GM12865 (cell line): Measurements from ENCODE around the gene C1S.

Experiments
- DNase-seq: peaks from one replicate; pipeline ENCODE4 v3.0.0; 2010; ENCODE audit warnings: low read depth
- H3K4me3 ChIP-seq: 2 replicates; pipeline ENCODE4 v1.5.1; 2011; ENCODE audit warnings: mild to moderate bottlenecking, low read depth, low read length, control low read depth
- CTCF ChIP-seq: IDR thresholded peaks from 2 replicates; pipeline ENCODE4 v1.5.1; 2011; ENCODE audit warnings: low read length, control low read depth, low read depth, inconsistent platforms; ENCODE audit not compliant: insufficient read depth; ENCODE audit errors: missing control alignments

The C1S gene

DNA sequence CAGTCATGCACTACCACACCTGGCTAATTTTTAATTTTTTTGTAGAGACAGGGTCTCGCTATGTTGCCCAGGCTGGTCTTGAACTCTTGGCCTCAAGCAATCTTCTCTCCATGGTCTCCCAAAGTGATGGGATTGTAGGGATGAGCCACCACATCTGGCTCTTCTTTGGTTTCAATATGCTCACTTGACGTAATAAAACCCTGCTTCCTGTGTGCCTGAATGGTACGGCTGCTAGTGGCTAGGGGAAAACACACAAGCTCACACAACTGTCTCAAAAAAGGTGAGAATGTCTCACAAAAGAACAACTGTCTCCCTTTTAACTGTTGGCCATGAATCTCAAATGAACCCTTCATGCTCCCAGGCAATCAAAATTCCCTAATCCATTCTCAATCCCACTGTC lies 15.0 kb downstream of the C1S start:
- no peak for TF ChIP-seq CTCF

GRCh38 chr12:7075939-7076338 lies 15.4 kb downstream of the C1S start:
- H3K4me3 ChIP-seq: no peak overlapping the region
- DNase-seq: no peak
- no peak for TF ChIP-seq CTCF

More for the DNA sequence above, 15.0 kb downstream of the C1S start:
- no peak for DNase-seq
- no peak overlapping the region for H3K4me3 ChIP-seq

- DNase-seq: no peak
- no peak for TF ChIP-seq CTCF
- no peak overlapping the region for H3K4me3 ChIP-seq
Observed at GRCh38 chr12:7076493-7076892, 16.0 kb downstream of the C1S start.

DNA sequence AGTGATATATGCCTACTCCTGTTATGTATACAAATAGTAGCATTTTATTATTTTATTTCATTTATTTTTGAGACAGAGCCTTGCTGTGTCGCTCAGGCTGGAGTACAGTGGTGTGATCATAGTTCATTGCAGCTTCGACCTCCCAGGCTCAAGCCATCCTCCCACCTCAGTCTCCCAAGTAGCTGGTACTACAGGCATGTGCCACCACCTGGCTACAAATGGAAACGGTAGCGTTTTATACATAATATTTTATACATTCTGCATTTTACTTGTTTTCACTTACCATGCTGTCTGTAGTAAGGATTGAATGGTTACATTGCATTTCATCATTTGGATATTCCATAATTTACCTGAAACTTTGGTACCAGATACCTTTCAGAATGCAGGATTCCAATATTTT lies 17.6 kb downstream of the C1S start:
- TF ChIP-seq CTCF: no peak
- no peak overlapping the region for H3K4me3 ChIP-seq
- no peak for DNase-seq

GRCh38 chr12:7079826-7080125 lies 19.3 kb downstream of the C1S start:
- no peak overlapping the region for H3K4me3 ChIP-seq
- TF ChIP-seq CTCF: no peak
- DNase-seq: no peak

DNA sequence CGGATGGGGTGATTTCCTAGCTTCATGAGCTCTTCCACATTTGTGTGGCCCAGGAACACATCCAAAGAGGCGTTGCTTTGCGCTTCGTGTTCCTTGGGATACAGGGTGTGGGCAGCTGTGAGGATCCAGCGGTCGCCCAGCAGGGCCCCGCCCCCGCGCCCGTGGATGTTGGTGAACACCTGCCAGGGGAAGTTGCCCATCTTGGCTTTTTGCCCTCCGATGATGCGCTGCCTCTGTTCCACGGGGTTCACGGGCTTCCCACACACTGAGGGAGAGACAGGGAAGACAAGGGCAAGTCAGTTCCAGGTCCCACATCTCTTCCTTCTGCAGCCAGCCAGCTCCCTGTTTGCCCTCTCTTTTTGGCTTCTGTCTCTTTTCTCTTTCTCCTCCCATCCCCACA lies 20.5 kb downstream of the C1S start:
- H3K4me3 ChIP-seq: no peak overlapping the region
- no peak for DNase-seq
- no peak for TF ChIP-seq CTCF

DNA sequence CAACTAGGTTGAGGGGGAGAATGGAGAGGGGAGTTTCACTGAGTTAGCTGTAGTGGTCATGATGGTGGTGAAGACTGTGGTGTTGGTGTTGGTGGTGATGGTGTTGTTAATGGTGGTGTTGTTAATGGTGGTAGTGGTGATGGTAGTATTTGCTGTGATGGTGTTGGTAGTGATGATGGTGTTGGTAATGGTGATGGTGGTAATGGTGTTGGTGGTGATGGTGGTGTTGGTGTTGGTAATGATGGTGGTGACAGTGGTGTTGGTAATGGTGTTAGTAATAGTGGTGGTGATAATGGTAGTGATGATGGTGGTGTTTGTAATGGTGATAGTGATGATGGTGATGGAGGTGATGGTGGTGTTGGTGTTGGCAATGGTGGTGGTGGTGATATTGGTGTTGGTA lies 22.6 kb downstream of the C1S start:
- no peak for TF ChIP-seq CTCF
- DNase-seq: no peak

More for the DNA sequence above, 22.6 kb downstream of the C1S start:
- H3K4me3 ChIP-seq: no peak overlapping the region
